NCI-H2171 (cell line): ENCODE measurements around the gene COL12A1.

Source experiments
- DNase-seq: peaks from one replicate; lab custom pipeline; 2025; lab: John Stamatoyannopoulos, UW

The COL12A1 gene

GRCh38 chr6:75176076-75176582 is 29.7 kb downstream of the COL12A1 start:
- no peak for DNase-seq

GRCh38 chr6:75171986-75172385 is 33.9 kb downstream of the COL12A1 start:
- no peak for DNase-seq

- DNase-seq: no peak
Observed at GRCh38 chr6:75171567-75171966, 34.3 kb downstream of the COL12A1 start.

GRCh38 chr6:75170691-75171560 is 34.9 kb downstream of the COL12A1 start:
- DNase-seq: no peak

GRCh38 chr6:75169689-75170586 is 35.9 kb downstream of the COL12A1 start:
- DNase-seq: no peak

- DNase-seq: no peak
Observed at GRCh38 chr6:75167851-75168250, 38.0 kb downstream of the COL12A1 start.

GRCh38 chr6:75167325-75167724 is 38.5 kb downstream of the COL12A1 start:
- DNase-seq: no peak

GRCh38 chr6:75166773-75167172 is 39.1 kb downstream of the COL12A1 start:
- DNase-seq: no peak

- no peak for DNase-seq
Observed at GRCh38 chr6:75166236-75166635, 39.6 kb downstream of the COL12A1 start.

GRCh38 chr6:75158176-75158575 is 47.7 kb downstream of the COL12A1 start:
- no peak for DNase-seq

- DNase-seq: no peak
Observed at GRCh38 chr6:75157336-75157735, 48.5 kb downstream of the COL12A1 start.

- DNase-seq: no peak
Observed at GRCh38 chr6:75156186-75156878, 49.5 kb downstream of the COL12A1 start.

GRCh38 chr6:75155631-75156030 is 50.2 kb downstream of the COL12A1 start:
- DNase-seq: no peak

- DNase-seq: no peak
Observed at GRCh38 chr6:75154973-75155372, 50.9 kb downstream of the COL12A1 start.

- no peak for DNase-seq
Observed at GRCh38 chr6:75150685-75151412, 55.0 kb downstream of the COL12A1 start.

GRCh38 chr6:75149696-75150095 is 56.2 kb downstream of the COL12A1 start:
- no peak for DNase-seq

GRCh38 chr6:75149240-75149639 is 56.6 kb downstream of the COL12A1 start:
- no peak for DNase-seq

GRCh38 chr6:75147512-75147911 is 58.3 kb downstream of the COL12A1 start:
- no peak for DNase-seq

GRCh38 chr6:75145976-75146375 is 59.9 kb downstream of the COL12A1 start:
- DNase-seq: no peak

GRCh38 chr6:75145211-75145610 is 60.6 kb downstream of the COL12A1 start:
- DNase-seq: no peak

- no peak for DNase-seq
Observed at GRCh38 chr6:75144386-75144785, 61.5 kb downstream of the COL12A1 start.
